GM19397 (cell line): Measurements from ENCODE around the gene CLEC1B.
A peak's percentile ranks its signal among the peaks of the same experiment; 100 is the strongest.
"Not testable (repeated sequence)": the region's sequence is repeated elsewhere in the genome, so short reads cannot be mapped to it uniquely, and the experiment has no call there.

ENCODE experiments used
- ATAC-seq: cut with Tn5 transposase; IDR thresholded peaks from one replicate; pipeline ENCODE4 v1.9.1; 2021; ENCODE audit warnings: mild to moderate bottlenecking, moderate library complexity; ENCODE audit not compliant: unreplicated experiment

CLEC1B gene

GRCh38 chr12:9975614-9976013, 23.3 kb downstream of the CLEC1B start:
- ATAC-seq: no peak

GRCh38 chr12:9974731-9975130, 24.2 kb downstream of the CLEC1B start:
- ATAC-seq: not testable (repeated sequence)

GRCh38 chr12:9973949-9974348, 25.0 kb downstream of the CLEC1B start:
- no peak for ATAC-seq

- ATAC-seq: no peak
Observed at GRCh38 chr12:9971181-9971580, 27.7 kb downstream of the CLEC1B start, which contains the start of gene CLEC12A. TSS of gene CLEC12A (plus strand) at chr12:9971409. CDS start at chr12:9971597, 188 bp downstream.

- ATAC-seq: no peak
Observed at GRCh38 chr12:9969673-9970072, 29.2 kb downstream of the CLEC1B start.

- ATAC-seq: no peak
Observed at GRCh38 chr12:9961901-9962300, 37.0 kb downstream of the CLEC1B start.

GRCh38 chr12:9961106-9961505, 37.8 kb downstream of the CLEC1B start:
- peak; percentile 77 for ATAC-seq

GRCh38 chr12:9960590-9960989, 38.3 kb downstream of the CLEC1B start:
- ATAC-seq: no peak

GRCh38 chr12:9957834-9958233, 41.1 kb downstream of the CLEC1B start:
- ATAC-seq: no peak

GRCh38 chr12:9952954-9953729, 45.8 kb downstream of the CLEC1B start:
- ATAC-seq: not testable (repeated sequence)

- no peak for ATAC-seq
Observed at GRCh38 chr12:9951026-9951675, 47.8 kb downstream of the CLEC1B start.

- ATAC-seq: peak; percentile 87
Observed at GRCh38 chr12:9948606-9949296, 50.2 kb downstream of the CLEC1B start.

GRCh38 chr12:9947674-9948073, 51.2 kb downstream of the CLEC1B start:
- ATAC-seq: no peak

- no peak for ATAC-seq
Observed at GRCh38 chr12:9944391-9944790, 54.5 kb downstream of the CLEC1B start.

- ATAC-seq: peak; percentile 73
Observed at GRCh38 chr12:9943240-9943639, 55.7 kb downstream of the CLEC1B start.
